OCI-LY7 (cell line): ENCODE measurements around the gene DEGS2. TPM values are rescaled to one million over a fixed set of nuclear protein-coding genes. Genes with fewer than 3 reads are reported as not detected.

Source experiments
- BruUV-seq: library from RNA; stranded (reverse); fragments of 400-500 nt; replicated peaks from 2 replicates; lab custom pipeline; 2021; lab: Mats Ljungman, UMichigan
- CTCF ChIA-PET: fragments of 300-600 bp; sonication (Branson Sonifier 250); formaldehyde crosslinking; loops from one replicate; lab custom pipeline; 2022; ENCODE audit warnings: antibody characterized with exemption; ENCODE audit not compliant: unreplicated experiment; lab: Charles Lee
- POLR2A ChIA-PET: fragments of 300-600 bp; sonication (Branson Sonifier 250); formaldehyde crosslinking; loops from one replicate; lab custom pipeline; 2022; ENCODE audit warnings: antibody characterized with exemption; lab: Charles Lee
- DNase-seq: peaks from one replicate; pipeline ENCODE4 v3.0.0-alpha.2; 2015; ENCODE audit warnings: low spot score
- H2AFZ ChIP-seq: fragments of 200-600 bp; sonication (generic), shearing (Covaris generic); 2 replicates; pipeline ENCODE4 v1.6.1; 2014; ENCODE audit warnings: mild to moderate bottlenecking, antibody characterized with exemption, low read length, moderate library complexity
- H3K27ac ChIP-seq: fragments of 200-600 bp; sonication (generic); 2 replicates; pipeline ENCODE4 v1.5.1; 2014; ENCODE audit warnings: mixed run types, low read depth, mild to moderate bottlenecking, moderate library complexity, low read length, inconsistent platforms; ENCODE audit not compliant: poor library complexity, severe bottlenecking
- H3K36me3 ChIP-seq: fragments of 200-600 bp; sonication (generic); 2 replicates; pipeline ENCODE4 v1.6.1; 2014; ENCODE audit warnings: mild to moderate bottlenecking, antibody characterized with exemption, low read length, moderate library complexity, mixed read lengths; ENCODE audit not compliant: insufficient read depth
- H3K4me1 ChIP-seq: fragments of 200-600 bp; sonication (generic); 2 replicates; pipeline ENCODE4 v1.5.1; 2014; ENCODE audit warnings: mild to moderate bottlenecking, low read length; ENCODE audit not compliant: insufficient read depth, poor library complexity, severe bottlenecking
- H3K4me2 ChIP-seq: fragments of 200-600 bp; sonication (generic); 2 replicates; pipeline ENCODE4 v1.6.1; 2014; ENCODE audit warnings: mild to moderate bottlenecking, low read length
- H3K4me3 ChIP-seq: fragments of 200-600 bp; sonication (generic); 2 replicates; pipeline ENCODE4 v1.5.1; 2014; ENCODE audit warnings: mild to moderate bottlenecking, low read depth, low read length; ENCODE audit not compliant: poor library complexity, severe bottlenecking
- H3K79me2 ChIP-seq: fragments of 200-600 bp; sonication (generic); 2 replicates; pipeline ENCODE4 v1.6.1; 2016; ENCODE audit warnings: low read depth, mild to moderate bottlenecking, low read length, moderate library complexity, mixed read lengths; ENCODE audit not compliant: insufficient read depth
- H3K9me2 ChIP-seq: fragments of 200-600 bp; sonication (generic); 2 replicates; pipeline ENCODE4 v1.6.1; 2016; ENCODE audit warnings: mild to moderate bottlenecking, low read length, mixed read lengths; ENCODE audit not compliant: insufficient read depth
- H3K9me3 ChIP-seq: fragments of 200-600 bp; sonication (generic); 2 replicates; pipeline ENCODE4 v1.6.1; 2014; ENCODE audit warnings: mild to moderate bottlenecking, mixed run types, low read length, mixed read lengths
- H4K20me1 ChIP-seq: fragments of 200-600 bp; sonication (generic); 2 replicates; pipeline ENCODE4 v1.6.1; 2014; ENCODE audit warnings: mild to moderate bottlenecking, antibody characterized with exemption, low read length, moderate library complexity, mixed read lengths; ENCODE audit not compliant: insufficient read depth
- CTCF ChIP-seq: fragments of 200-600 bp; sonication (generic); conservative IDR thresholded peaks from 2 replicates; pipeline ENCODE4 v1.5.1; 2014; ENCODE audit warnings: mild to moderate bottlenecking, antibody characterized with exemption, low read length, moderate library complexity, mixed read lengths
- EZH2phosphoT487 ChIP-seq: fragments of 200-600 bp; sonication (generic); IDR thresholded peaks from 2 replicates; pipeline ENCODE4 v1.6.1; 2018; ENCODE audit warnings: low read depth, borderline replicate concordance, mild to moderate bottlenecking, mixed run types, antibody characterized with exemption, low read length, moderate library complexity, mixed read lengths
- intact Hi-C: fragments of 100-400 bp; cut with micrococcal nuclease; formaldehyde crosslinking; loops from one replicate; pipeline ENCODE4 v1.10.0; 2022; ENCODE audit not compliant: unreplicated experiment
- total RNA-seq, 2 experiments: library from RNA; depleted of rRNA in 1 of 2; stranded (reverse); fragments of >200 nt in 1 of 2; shearing (Covaris generic) in 1 of 2; gene quantifications; 2 replicates each; pipeline ENCODE4 v1.2.3, GENCODE V29; 2014 to 2022

The DEGS2 gene
- total RNA-seq, 2 experiments from 2014 or later, result 8.3 to 14.6 TPM

- peaks cover 11% of the 10 kb centered on the region for H3K36me3 ChIP-seq
- DNase-seq, result no peak
- CTCF ChIA-PET, result no interaction called here
- H3K9me3 ChIP-seq, result no peaks in the 10 kb centered on the region; the same call in 1 of the 2 replicates
- no peak overlapping the region for H3K4me2 ChIP-seq
- H2AFZ ChIP-seq, result no peak overlapping the region
- H3K9me2 ChIP-seq, result no peaks in the 10 kb centered on the region
- no peaks in the 10 kb centered on the region for H4K20me1 ChIP-seq
- no TSS peak for BruUV-seq
- H3K4me1 ChIP-seq, result peaks cover 27% of the 10 kb centered on the region
- POLR2A ChIA-PET, result interaction anchor here (1.0 kb wide), 1 partner anchor 105 kb away, joined by 3 read pairs; no protein-coding TSS in a partner anchor
- intact Hi-C loops, result no loop called here
- H3K4me3 ChIP-seq, result no peak overlapping the region
- TF ChIP-seq CTCF, result no peak
- TF ChIP-seq EZH2phosphoT487, result no peak
- no peaks in the 10 kb centered on the region for H3K79me2 ChIP-seq
- no peak overlapping the region for H3K27ac ChIP-seq
Observed at GRCh38 chr14:100153560-100153959, 5.9 kb downstream of the DEGS2 start.

- Histone ChIP-seq H4K20me1 (no peaks in the 10 kb centered on the region), H3K79me2 (no peaks in the 10 kb centered on the region), H3K4me1 (peaks cover 28% of the 10 kb centered on the region), H3K36me3 (peaks cover 11% of the 10 kb centered on the region), H3K9me2 (no peaks in the 10 kb centered on the region), H2AFZ (no peak overlapping the region), H3K27ac (no peak overlapping the region), H3K4me3 (no peak overlapping the region), H3K4me2 (no peak overlapping the region), H3K9me3 (no peaks in the 10 kb centered on the region; the same call in 1 of the 2 replicates)
- TF ChIP-seq EZH2phosphoT487 (no peak), CTCF (no peak)
- intact Hi-C loops, result no loop called here
- BruUV-seq, result no TSS peak
- no peak for DNase-seq
- CTCF ChIA-PET, result no interaction called here
- POLR2A ChIA-PET, result no interaction called here
Observed at GRCh38 chr14:100152091-100152490, 7.4 kb downstream of the DEGS2 start.

GRCh38 chr14:100150932-100151587 lies 8.4 kb downstream of the DEGS2 start:
- CTCF ChIA-PET, result no interaction called here
- H2AFZ ChIP-seq, result no peak overlapping the region
- intact Hi-C loops, result no loop called here
- POLR2A ChIA-PET, result interaction anchor here (0.7 kb wide), 1 partner anchor 184 kb away, joined by 3 read pairs; no protein-coding TSS in a partner anchor
- DNase-seq, result no peak
- H3K4me1 ChIP-seq, result peaks cover 26% of the 10 kb centered on the region
- no peaks in the 10 kb centered on the region for H3K79me2 ChIP-seq
- no TSS peak for BruUV-seq
- H3K9me3 ChIP-seq, result no peaks in the 10 kb centered on the region; the same call in 1 of the 2 replicates
- H3K27ac ChIP-seq, result no peak overlapping the region
- TF ChIP-seq EZH2phosphoT487, result no peak
- TF ChIP-seq CTCF, result no peak
- no peaks in the 10 kb centered on the region for H4K20me1 ChIP-seq
- H3K4me2 ChIP-seq, result no peak overlapping the region
- H3K9me2 ChIP-seq, result no peaks in the 10 kb centered on the region
- peaks cover 11% of the 10 kb centered on the region for H3K36me3 ChIP-seq
- no peak overlapping the region for H3K4me3 ChIP-seq
